GM12891 (cell line): Measurements from ENCODE around the gene RASA3.

Experiments
- POLR2A ChIP-seq: IDR thresholded peaks from 2 replicates; pipeline ENCODE4 v1.6.1; 2011; ENCODE audit warnings: low read depth, low read length, control low read depth
- POLR2AphosphoS5 ChIP-seq: IDR thresholded peaks from 2 replicates; pipeline ENCODE4 v1.6.1; 2011; ENCODE audit warnings: low read depth, low read length, control low read depth
- TAF1 ChIP-seq: IDR thresholded peaks from 2 replicates; pipeline ENCODE4 v1.6.1; 2011; ENCODE audit warnings: low read depth, low read length, control low read depth

- TF ChIP-seq POLR2AphosphoS5 (no peak), POLR2A (no peak), TAF1 (no peak)
Observed at GRCh38 chr13:113948034-113948742, 184.2 kb downstream of the RASA3 start.
